Upper lobe of left lung (tissue), 6 donors: ENCODE results near the gene HOXA2. TPM values are rescaled to one million over a fixed set of nuclear protein-coding genes. Genes with fewer than 3 reads are reported as not detected.

Experiments
- ATAC-seq, 2 donors: fragments of 200-7000 bp; cut with Tn5 transposase; one replicate each; pipeline ENCODE4 v1.9.1; 2022; ENCODE audit warnings: mild to moderate bottlenecking in 2 of 2, moderate library complexity in 2 of 2; ENCODE audit not compliant: low FRiP score in 2 of 2
- DNase-seq, 2 donors: peaks; one replicate each; pipeline ENCODE4 v3.0.0-alpha.2; 2019 to 2020
- H3K27ac ChIP-seq, 4 donors: fragments of 200-600 bp; sonication (generic); one replicate each; pipeline ENCODE4 v1.5.1; 2016 to 2019
- H3K27me3 ChIP-seq, 4 donors: fragments of 200-600 bp; sonication (generic); one replicate each; pipeline ENCODE4 v1.5.1; 2017 to 2019
- H3K36me3 ChIP-seq, 4 donors: fragments of 200-600 bp; sonication (generic); one replicate each; pipeline ENCODE4 v1.5.1; 2016 to 2019
- H3K4me1 ChIP-seq, 4 donors: fragments of 200-600 bp; sonication (generic); one replicate each; pipeline ENCODE4 v1.5.1; 2018 to 2019
- H3K4me3 ChIP-seq, 4 donors: fragments of 200-600 bp; sonication (generic); one replicate each; pipeline ENCODE4 v1.5.1; 2017 to 2019; ENCODE audit warnings: mild to moderate bottlenecking in 2 of 4, moderate library complexity in 1 of 4
- H3K9me3 ChIP-seq, 4 donors: fragments of 200-600 bp; sonication (generic); one replicate each; pipeline ENCODE4 v1.5.1; 2018 to 2019
- EP300 ChIP-seq, 4 donors: sonication (generic); formaldehyde crosslinking; IDR thresholded peaks; one replicate each; pipeline ENCODE4 v1.5.1; 2017; ENCODE audit warnings: antibody characterized with exemption in 4 of 4, control low read depth in 2 of 4
- POLR2A ChIP-seq, 4 donors: fragments of 450-650 bp; IDR thresholded peaks; one replicate each; pipeline ENCODE4 v1.5.1; 2016 to 2017; ENCODE audit warnings: antibody characterized with exemption in 4 of 4, mild to moderate bottlenecking in 2 of 4
- POLR2AphosphoS5 ChIP-seq, 2 donors: sonication (generic); formaldehyde crosslinking; IDR thresholded peaks; one replicate each; pipeline ENCODE4 v1.5.1; 2017; ENCODE audit warnings: antibody characterized with exemption in 2 of 2
- WGBS, 2 donors: methylation state at CpG; one replicate each; pipeline ENCODE4 v1.1.5; 2017 to 2018; 5-methylcytosine and 5-hydroxymethylcytosine counted together
- total RNA-seq, 6 donors: library from RNA; depleted of rRNA in 4 of 6; stranded (reverse); fragments of >200 nt in 4 of 6; gene quantifications; one replicate each; pipeline versions ENCODE4 v1.1.0 to v1.2.1, GENCODE V29; 2016 to 2021
- TF ChIP-seq, protein P1 (sequence below), 6 experiments: fragments of 450-650 bp in 4 of 6; fragments of 200-600 bp in 2 of 6; sonication (generic) in 2 of 6; IDR thresholded peaks; one replicate each; pipeline ENCODE4 v1.5.1; 2016 to 2019; ENCODE audit warnings: antibody characterized with exemption in 6 of 6
- donor health status: DM: no; HTN: no; CAD: no; lungs with moderate emphysema.
- donor health status: DM: no; HTN: yes; CAD: no; lungs with severe emphysema.

The HOXA2 gene
- total RNA-seq, 6 donors from 2014 or later = 0.30 to 3.0 (median 0.86) TPM; not detected in 1

DNA sequence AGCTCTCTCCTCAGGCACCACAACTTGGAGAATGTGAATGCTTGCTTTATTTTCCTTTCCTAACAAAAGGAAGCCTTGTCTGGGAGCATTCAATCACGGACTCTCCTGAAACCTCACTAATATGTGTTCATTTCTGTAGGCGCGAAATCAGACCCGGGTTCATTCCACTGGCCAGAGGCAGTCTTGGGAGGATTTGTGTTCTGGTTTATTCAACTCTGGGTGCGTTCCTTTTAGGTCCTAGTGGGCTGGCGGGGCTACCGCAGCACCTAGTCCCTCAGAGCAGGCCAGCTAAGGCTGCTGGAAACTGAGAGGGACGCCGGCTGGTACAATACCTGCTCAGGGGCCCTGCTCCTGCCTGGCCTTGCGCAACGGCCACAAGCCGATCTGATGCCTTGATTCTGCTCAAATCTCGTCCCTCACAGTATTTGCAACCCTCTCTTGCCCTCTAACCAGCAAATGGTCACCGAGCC, 20.6 kb upstream of the HOXA2 start:
- no peak for TF ChIP-seq POLR2AphosphoS5 (IDR thresholded peaks at IDR 0.05)
- no peak for TF ChIP-seq EP300 (IDR thresholded peaks at IDR 0.05)
- TF ChIP-seq, protein P1, sequence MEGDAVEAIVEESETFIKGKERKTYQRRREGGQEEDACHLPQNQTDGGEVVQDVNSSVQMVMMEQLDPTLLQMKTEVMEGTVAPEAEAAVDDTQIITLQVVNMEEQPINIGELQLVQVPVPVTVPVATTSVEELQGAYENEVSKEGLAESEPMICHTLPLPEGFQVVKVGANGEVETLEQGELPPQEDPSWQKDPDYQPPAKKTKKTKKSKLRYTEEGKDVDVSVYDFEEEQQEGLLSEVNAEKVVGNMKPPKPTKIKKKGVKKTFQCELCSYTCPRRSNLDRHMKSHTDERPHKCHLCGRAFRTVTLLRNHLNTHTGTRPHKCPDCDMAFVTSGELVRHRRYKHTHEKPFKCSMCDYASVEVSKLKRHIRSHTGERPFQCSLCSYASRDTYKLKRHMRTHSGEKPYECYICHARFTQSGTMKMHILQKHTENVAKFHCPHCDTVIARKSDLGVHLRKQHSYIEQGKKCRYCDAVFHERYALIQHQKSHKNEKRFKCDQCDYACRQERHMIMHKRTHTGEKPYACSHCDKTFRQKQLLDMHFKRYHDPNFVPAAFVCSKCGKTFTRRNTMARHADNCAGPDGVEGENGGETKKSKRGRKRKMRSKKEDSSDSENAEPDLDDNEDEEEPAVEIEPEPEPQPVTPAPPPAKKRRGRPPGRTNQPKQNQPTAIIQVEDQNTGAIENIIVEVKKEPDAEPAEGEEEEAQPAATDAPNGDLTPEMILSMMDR (IDR thresholded peaks at IDR 0.05) = no peak
- no peak for TF ChIP-seq POLR2A (IDR thresholded peaks at IDR 0.05)
- DNase-seq = no peak
- WGBS, 2 donors = 30 to 39% methylated on average over 13 to 14 of the region's 14 CpGs
- Histone ChIP-seq H3K27me3 (peaks cover 0 to 2% (median 0%) of the 10 kb centered on the region in 4 donors), H3K4me1 (peaks cover 11 to 46% (median 22%) of the 10 kb centered on the region in 4 donors), H3K9me3 (no peaks in the 10 kb centered on the region), H3K4me3 (peak overlapping the region in 3 of 4 donors; percentile 18 to 41 (median 41)), H3K36me3 (no peaks in the 10 kb centered on the region), H3K27ac (peak overlapping the region; percentile 84 to 97 (median 90))
- ATAC-seq = no peak

- peaks cover 11 to 42% (median 22%) of the 10 kb centered on the region in 4 donors for H3K4me1 ChIP-seq
- peaks cover 0 to 2% (median 0%) of the 10 kb centered on the region in 4 donors for H3K27me3 ChIP-seq
Observed at GRCh38 chr7:27122077-27122910, 19.8 kb upstream of the HOXA2 start.

GRCh38 chr7:27121684-27122076, 19.2 kb upstream of the HOXA2 start:
- DNase-seq (no peak), ATAC-seq (no peak)
- no peaks in the 10 kb centered on the region for H3K36me3 ChIP-seq
- TF ChIP-seq POLR2A (IDR thresholded peaks at IDR 0.05) = no peak
- no peak for TF ChIP-seq POLR2AphosphoS5 (IDR thresholded peaks at IDR 0.05)
- no peak for TF ChIP-seq EP300 (IDR thresholded peaks at IDR 0.05)
- TF ChIP-seq, protein P1 (IDR thresholded peaks at IDR 0.05) = no peak
- H3K9me3 ChIP-seq = no peaks in the 10 kb centered on the region
- peak overlapping the region; percentile 84 to 97 (median 90) for H3K27ac ChIP-seq
- peaks cover 11 to 39% (median 20%) of the 10 kb centered on the region in 4 donors for H3K4me1 ChIP-seq
- peaks cover 0 to 2% (median 0%) of the 10 kb centered on the region in 4 donors for H3K27me3 ChIP-seq
- H3K4me3 ChIP-seq = peak overlapping the region in 3 of 4 donors; percentile 18 to 41 (median 41)
- WGBS, 2 donors = 26 to 39% methylated on average over 7 of the region's 7 CpGs

More at GRCh38 chr7:27122077-27122910, 19.8 kb upstream of the HOXA2 start:
- peak overlapping the region in 3 of 4 donors; percentile 18 to 41 (median 41) for H3K4me3 ChIP-seq
- H3K9me3 ChIP-seq = no peaks in the 10 kb centered on the region
- DNase-seq (peak in 1 of 2 donors; percentile 83), ATAC-seq (no peak)
- peak overlapping the region; percentile 84 to 97 (median 90) for H3K27ac ChIP-seq
- H3K36me3 ChIP-seq = no peaks in the 10 kb centered on the region
- TF ChIP-seq, protein P1 (IDR thresholded peaks at IDR 0.05) = no peak
- 40 to 47% methylated on average over 36 to 42 of the region's 42 CpGs for WGBS, 2 donors

GRCh38 chr7:27119412-27119911, 17.0 kb upstream of the HOXA2 start:
- ATAC-seq (no peak), DNase-seq (no peak)
- H3K9me3 ChIP-seq = no peaks in the 10 kb centered on the region
- TF ChIP-seq EP300 (IDR thresholded peaks at IDR 0.05) (no peak), POLR2A (IDR thresholded peaks at IDR 0.05) (no peak), POLR2AphosphoS5 (IDR thresholded peaks at IDR 0.05) (no peak)
- TF ChIP-seq, protein P1 (IDR thresholded peaks at IDR 0.05) = no peak
- H3K27ac ChIP-seq = peak overlapping the region; percentile 87 to 95 (median 90)
- H3K36me3 ChIP-seq = no peaks in the 10 kb centered on the region
- WGBS, 2 donors = 15 to 22% methylated on average over 1 of the region's 1 CpG
- peak overlapping the region in 1 of 4 donors; percentile 53 for H3K4me3 ChIP-seq
- peaks cover 4 to 28% (median 12%) of the 10 kb centered on the region in 4 donors for H3K4me1 ChIP-seq
- peaks cover 0 to 3% (median 1%) of the 10 kb centered on the region in 4 donors for H3K27me3 ChIP-seq
